HepG2 (cell line): ENCODE data around the gene SPATA31D4.

Source experiments
- CTCF ChIP-seq: sonication (generic); formaldehyde crosslinking; IDR thresholded peaks from 2 replicates; pipeline ENCODE4 v1.5.0; 2020; ENCODE audit warnings: mild to moderate bottlenecking, missing genetic modification reagents, moderate library complexity
- ELK4 ChIP-seq: sonication (generic); formaldehyde crosslinking; IDR thresholded peaks from 2 replicates; pipeline ENCODE4 v1.9.0; 2021; ENCODE audit warnings: missing genetic modification reagents, borderline replicate concordance
- EZH2 ChIP-seq: conservative IDR thresholded peaks from 2 replicates; pipeline ENCODE4 v1.6.1; 2012; ENCODE audit warnings: mild to moderate bottlenecking, low read depth, low read length, moderate library complexity
- JUN ChIP-seq: sonication (generic); formaldehyde crosslinking; IDR thresholded peaks from 2 replicates; pipeline ENCODE4 v1.4.0; 2020; ENCODE audit warnings: mild to moderate bottlenecking, missing genetic modification reagents
- NPAS2 ChIP-seq: sonication (generic); formaldehyde crosslinking; IDR thresholded peaks from 2 replicates; pipeline ENCODE4 v1.8.0; 2022; ENCODE audit warnings: mild to moderate bottlenecking, missing genetic modification reagents, borderline replicate concordance
- RELA ChIP-seq: sonication (generic); formaldehyde crosslinking; IDR thresholded peaks from 2 replicates; pipeline ENCODE4 v1.4.0; 2020; ENCODE audit warnings: missing genetic modification reagents
- ZNF121 ChIP-seq: sonication (generic); formaldehyde crosslinking; IDR thresholded peaks from 2 replicates; pipeline ENCODE4 v1.5.0; 2020; ENCODE audit warnings: mild to moderate bottlenecking, missing genetic modification reagents
- ZNF24 ChIP-seq: fragments of 450-650 bp; IDR thresholded peaks from 2 replicates; pipeline ENCODE4 v1.6.1; 2017; ENCODE audit warnings: antibody characterized with exemption, mild to moderate bottlenecking
- ZNF3 ChIP-seq: IDR thresholded peaks from 2 replicates; pipeline ENCODE4 v1.7.0; 2017; ENCODE audit warnings: inconsistent platforms
- TF ChIP-seq, protein P1 (sequence below): sonication (generic); formaldehyde crosslinking; IDR thresholded peaks from 2 replicates; pipeline ENCODE4 v1.4.0; 2020; ENCODE audit warnings: missing genetic modification reagents, borderline replicate concordance
- TF ChIP-seq, protein P2 (sequence below): sonication (generic); formaldehyde crosslinking; IDR thresholded peaks from 2 replicates; pipeline ENCODE4 v1.4.0; 2020; ENCODE audit warnings: missing genetic modification reagents, borderline replicate concordance
- TF ChIP-seq, protein P3 (sequence below): IDR thresholded peaks from 2 replicates; pipeline ENCODE4 v1.6.1; 2016; ENCODE audit warnings: low read depth, missing genetic modification reagents, missing compliant biosample characterization

DNA sequence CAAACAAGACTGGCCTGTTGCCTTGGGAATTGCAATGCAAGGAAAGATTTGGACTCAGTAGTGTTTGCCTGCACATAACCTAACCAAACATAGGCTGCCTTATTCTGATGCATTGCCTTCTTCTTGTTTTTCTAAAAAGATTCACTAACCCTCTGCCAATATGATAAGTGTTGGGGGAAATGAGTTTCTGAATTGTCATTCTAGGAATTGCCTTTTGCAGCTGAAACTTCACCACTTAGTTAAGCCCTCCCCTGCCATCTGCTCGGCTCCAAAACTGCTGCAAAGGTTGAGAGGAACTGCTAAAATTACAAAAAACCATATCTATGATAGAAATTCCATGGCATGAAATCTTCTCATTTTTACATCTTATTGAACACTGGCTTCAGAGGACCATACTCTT is 41.6 kb upstream of the SPATA31D4 start:
- TF ChIP-seq ZNF24, result no peak
- no peak for TF ChIP-seq EZH2
- TF ChIP-seq, protein P1, sequence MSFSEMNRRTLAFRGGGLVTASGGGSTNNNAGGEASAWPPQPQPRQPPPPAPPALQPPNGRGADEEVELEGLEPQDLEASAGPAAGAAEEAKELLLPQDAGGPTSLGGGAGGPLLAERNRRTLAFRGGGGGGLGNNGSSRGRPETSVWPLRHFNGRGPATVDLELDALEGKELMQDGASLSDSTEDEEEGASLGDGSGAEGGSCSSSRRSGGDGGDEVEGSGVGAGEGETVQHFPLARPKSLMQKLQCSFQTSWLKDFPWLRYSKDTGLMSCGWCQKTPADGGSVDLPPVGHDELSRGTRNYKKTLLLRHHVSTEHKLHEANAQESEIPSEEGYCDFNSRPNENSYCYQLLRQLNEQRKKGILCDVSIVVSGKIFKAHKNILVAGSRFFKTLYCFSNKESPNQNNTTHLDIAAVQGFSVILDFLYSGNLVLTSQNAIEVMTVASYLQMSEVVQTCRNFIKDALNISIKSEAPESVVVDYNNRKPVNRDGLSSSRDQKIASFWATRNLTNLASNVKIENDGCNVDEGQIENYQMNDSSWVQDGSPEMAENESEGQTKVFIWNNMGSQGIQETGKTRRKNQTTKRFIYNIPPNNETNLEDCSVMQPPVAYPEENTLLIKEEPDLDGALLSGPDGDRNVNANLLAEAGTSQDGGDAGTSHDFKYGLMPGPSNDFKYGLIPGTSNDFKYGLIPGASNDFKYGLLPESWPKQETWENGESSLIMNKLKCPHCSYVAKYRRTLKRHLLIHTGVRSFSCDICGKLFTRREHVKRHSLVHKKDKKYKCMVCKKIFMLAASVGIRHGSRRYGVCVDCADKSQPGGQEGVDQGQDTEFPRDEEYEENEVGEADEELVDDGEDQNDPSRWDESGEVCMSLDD (CRISPR knock-in tag), result no peak
- TF ChIP-seq, protein P2, sequence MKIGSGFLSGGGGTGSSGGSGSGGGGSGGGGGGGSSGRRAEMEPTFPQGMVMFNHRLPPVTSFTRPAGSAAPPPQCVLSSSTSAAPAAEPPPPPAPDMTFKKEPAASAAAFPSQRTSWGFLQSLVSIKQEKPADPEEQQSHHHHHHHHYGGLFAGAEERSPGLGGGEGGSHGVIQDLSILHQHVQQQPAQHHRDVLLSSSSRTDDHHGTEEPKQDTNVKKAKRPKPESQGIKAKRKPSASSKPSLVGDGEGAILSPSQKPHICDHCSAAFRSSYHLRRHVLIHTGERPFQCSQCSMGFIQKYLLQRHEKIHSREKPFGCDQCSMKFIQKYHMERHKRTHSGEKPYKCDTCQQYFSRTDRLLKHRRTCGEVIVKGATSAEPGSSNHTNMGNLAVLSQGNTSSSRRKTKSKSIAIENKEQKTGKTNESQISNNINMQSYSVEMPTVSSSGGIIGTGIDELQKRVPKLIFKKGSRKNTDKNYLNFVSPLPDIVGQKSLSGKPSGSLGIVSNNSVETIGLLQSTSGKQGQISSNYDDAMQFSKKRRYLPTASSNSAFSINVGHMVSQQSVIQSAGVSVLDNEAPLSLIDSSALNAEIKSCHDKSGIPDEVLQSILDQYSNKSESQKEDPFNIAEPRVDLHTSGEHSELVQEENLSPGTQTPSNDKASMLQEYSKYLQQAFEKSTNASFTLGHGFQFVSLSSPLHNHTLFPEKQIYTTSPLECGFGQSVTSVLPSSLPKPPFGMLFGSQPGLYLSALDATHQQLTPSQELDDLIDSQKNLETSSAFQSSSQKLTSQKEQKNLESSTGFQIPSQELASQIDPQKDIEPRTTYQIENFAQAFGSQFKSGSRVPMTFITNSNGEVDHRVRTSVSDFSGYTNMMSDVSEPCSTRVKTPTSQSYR (CRISPR knock-in tag), result no peak
- TF ChIP-seq ZNF3 (CRISPR knock-in tag), result no peak
- no peak for TF ChIP-seq ZNF121 (CRISPR knock-in tag)
- TF ChIP-seq, protein P3, sequence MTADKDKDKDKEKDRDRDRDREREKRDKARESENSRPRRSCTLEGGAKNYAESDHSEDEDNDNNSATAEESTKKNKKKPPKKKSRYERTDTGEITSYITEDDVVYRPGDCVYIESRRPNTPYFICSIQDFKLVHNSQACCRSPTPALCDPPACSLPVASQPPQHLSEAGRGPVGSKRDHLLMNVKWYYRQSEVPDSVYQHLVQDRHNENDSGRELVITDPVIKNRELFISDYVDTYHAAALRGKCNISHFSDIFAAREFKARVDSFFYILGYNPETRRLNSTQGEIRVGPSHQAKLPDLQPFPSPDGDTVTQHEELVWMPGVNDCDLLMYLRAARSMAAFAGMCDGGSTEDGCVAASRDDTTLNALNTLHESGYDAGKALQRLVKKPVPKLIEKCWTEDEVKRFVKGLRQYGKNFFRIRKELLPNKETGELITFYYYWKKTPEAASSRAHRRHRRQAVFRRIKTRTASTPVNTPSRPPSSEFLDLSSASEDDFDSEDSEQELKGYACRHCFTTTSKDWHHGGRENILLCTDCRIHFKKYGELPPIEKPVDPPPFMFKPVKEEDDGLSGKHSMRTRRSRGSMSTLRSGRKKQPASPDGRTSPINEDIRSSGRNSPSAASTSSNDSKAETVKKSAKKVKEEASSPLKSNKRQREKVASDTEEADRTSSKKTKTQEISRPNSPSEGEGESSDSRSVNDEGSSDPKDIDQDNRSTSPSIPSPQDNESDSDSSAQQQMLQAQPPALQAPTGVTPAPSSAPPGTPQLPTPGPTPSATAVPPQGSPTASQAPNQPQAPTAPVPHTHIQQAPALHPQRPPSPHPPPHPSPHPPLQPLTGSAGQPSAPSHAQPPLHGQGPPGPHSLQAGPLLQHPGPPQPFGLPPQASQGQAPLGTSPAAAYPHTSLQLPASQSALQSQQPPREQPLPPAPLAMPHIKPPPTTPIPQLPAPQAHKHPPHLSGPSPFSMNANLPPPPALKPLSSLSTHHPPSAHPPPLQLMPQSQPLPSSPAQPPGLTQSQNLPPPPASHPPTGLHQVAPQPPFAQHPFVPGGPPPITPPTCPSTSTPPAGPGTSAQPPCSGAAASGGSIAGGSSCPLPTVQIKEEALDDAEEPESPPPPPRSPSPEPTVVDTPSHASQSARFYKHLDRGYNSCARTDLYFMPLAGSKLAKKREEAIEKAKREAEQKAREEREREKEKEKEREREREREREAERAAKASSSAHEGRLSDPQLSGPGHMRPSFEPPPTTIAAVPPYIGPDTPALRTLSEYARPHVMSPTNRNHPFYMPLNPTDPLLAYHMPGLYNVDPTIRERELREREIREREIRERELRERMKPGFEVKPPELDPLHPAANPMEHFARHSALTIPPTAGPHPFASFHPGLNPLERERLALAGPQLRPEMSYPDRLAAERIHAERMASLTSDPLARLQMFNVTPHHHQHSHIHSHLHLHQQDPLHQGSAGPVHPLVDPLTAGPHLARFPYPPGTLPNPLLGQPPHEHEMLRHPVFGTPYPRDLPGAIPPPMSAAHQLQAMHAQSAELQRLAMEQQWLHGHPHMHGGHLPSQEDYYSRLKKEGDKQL (CRISPR knock-in tag), result no peak
- TF ChIP-seq RELA (CRISPR knock-in tag), result no peak
- no peak for TF ChIP-seq JUN (CRISPR knock-in tag)
- TF ChIP-seq NPAS2 (CRISPR knock-in tag), result no peak
- no peak for TF ChIP-seq CTCF (CRISPR knock-in tag)
- TF ChIP-seq ELK4 (CRISPR knock-in tag), result no peak
